GM21786 (cell line): ENCODE data around the gene GSTT4.
"Not testable (repeated sequence)": the region's sequence is repeated elsewhere in the genome, so short reads cannot be mapped to it uniquely, and the experiment has no call there.

Experiments
- ATAC-seq: cut with Tn5 transposase; IDR thresholded peaks from one replicate; pipeline ENCODE4 v1.9.1; 2021; ENCODE audit not compliant: unreplicated experiment

GSTT4 gene

GRCh38 chr22:23954193-23954990 lies 50.9 kb downstream of the GSTT4 start:
- ATAC-seq = not testable (repeated sequence)

DNA sequence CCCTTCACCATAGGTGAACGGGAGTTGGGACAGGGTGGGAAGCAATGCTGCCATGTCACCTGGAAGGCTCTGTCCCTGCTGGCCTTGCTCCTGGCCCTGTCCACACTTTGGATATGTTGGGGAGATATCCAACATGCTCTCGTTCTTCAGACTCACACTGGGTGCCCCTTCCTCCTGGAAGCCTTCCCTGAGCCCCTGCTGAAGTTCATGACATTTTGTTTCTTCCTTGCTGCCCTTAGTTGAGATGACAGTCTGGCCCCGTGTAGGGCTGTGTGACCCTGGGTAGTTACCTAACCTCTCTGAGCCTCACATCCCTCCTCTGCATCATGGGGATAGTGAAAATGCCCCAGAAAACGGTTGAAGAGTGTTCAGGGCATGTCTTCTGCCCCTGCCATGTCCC lies 51.8 kb downstream of the GSTT4 start:
- not testable (repeated sequence) for ATAC-seq

- ATAC-seq = not testable (repeated sequence)
Observed at GRCh38 chr22:23952794-23953405, 52.4 kb downstream of the GSTT4 start.

DNA sequence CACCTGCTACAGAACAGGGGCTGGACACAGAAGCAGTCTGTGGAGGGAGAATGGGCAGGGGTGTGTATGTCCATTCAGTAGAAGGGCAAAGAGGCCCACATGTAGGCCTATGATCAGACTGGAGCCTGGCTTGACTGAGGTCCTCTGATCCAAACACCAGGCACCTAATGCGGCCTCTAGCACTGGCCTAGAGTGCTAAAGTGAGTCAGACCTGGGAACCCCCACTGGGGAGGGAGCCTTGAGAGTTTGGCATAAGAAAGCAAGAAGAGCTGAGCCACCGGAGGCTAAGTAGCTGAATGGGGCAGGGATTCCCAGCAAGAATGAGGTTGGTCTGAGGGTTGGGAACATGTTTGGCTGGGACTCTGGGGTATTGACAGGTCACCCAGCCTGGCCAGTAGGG lies 53.9 kb downstream of the GSTT4 start:
- not testable (repeated sequence) for ATAC-seq

GRCh38 chr22:23949764-23950163 lies 55.5 kb downstream of the GSTT4 start:
- not testable (repeated sequence) for ATAC-seq
